Skeletal muscle cell (primary cell): ENCODE measurements around the gene PARVG.

ENCODE experiments used
- DNase-seq: peaks from one replicate; pipeline ENCODE4 v3.0.0-alpha.2; 2010; ENCODE audit warnings: low read depth
- H3K4me3 ChIP-seq: 2 replicates; pipeline ENCODE4 v1.5.1; 2011; ENCODE audit warnings: low read depth, mild to moderate bottlenecking, control low read depth, low read length, moderate library complexity

PARVG gene

GRCh38 chr22:44206696-44207095, 26.0 kb downstream of the PARVG start:
- DNase-seq: no peak
- H3K4me3 ChIP-seq: no peak overlapping the region

DNA sequence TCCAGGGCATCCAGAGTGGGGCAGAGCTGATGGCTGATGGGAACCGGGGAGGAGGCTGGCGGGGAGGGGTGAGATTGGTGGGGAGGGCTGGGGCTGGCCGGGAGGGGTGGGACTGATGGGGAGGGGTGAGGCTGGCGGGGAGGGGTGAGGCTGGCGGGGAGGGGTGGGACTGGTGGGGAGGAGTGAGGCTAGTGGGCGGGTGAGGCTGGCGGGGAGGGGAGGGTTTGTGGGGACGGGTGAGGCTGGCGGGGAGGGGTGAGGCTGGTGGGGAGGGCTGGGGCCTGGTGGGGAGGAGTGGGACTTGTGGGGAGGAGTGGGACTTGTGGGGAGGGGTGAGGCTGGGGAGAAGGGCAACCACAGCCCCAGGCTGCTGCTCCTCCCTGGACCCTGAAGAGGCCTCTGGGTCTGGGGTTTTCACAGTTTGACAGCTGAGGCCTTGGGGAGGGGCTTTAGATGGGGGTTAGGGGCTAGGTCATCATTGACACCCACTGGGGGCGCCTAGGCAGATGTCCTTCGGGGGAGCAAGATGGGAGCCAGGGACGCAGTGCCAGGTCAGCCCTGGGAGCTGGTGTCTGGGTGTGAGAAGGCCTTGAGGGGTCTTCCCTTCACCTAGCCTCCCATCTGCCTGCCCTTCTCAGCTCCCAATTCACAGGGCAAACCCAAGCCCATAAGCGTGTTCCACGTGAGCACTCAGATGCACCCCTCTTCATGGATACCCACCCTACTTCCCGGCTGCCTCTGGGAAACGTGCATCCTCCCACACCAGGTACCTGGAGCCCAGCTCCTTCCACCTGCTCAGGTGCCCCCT, 26.7 kb downstream of the PARVG start:
- DNase-seq: no peak
- H3K4me3 ChIP-seq: no peak overlapping the region

DNA sequence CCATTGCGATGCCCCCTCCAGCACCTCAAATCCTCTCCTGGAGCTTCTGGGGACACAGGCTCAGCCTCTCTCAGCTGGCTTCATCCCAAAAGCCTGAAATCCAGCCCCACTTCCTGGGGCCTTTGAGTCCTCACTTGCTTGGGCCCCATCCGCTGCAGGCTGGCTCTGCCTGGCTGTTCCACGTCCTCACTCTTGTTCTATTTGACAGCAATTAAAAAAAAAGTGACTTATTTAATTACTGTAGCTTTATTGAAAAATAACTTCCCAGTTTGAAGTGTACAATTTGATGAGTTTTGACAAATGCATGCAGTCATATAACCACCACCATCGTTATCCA, 27.2 kb downstream of the PARVG start:
- H3K4me3 ChIP-seq: no peak overlapping the region
- DNase-seq: no peak

DNA sequence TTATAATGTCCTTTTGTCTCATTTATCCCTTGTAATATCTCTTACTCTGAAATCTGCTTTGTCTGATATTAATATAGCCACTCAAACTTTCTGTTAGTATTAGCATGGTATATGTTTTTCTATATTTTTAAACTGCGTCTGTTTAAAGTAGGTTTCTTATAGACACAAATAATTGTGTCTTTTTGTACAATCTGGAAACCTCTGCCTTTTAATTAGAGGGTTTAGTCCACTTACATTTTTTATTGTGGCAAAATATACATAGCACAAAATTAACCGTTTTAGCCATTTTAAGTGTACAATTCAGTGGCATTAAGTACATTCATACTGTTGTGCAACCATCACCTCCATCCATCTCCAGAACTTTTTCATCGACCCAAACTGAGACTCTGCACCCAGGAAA, 28.6 kb downstream of the PARVG start:
- H3K4me3 ChIP-seq: no peak overlapping the region
- no peak for DNase-seq

GRCh38 chr22:44210722-44211121, 30.0 kb downstream of the PARVG start:
- DNase-seq: no peak

DNA sequence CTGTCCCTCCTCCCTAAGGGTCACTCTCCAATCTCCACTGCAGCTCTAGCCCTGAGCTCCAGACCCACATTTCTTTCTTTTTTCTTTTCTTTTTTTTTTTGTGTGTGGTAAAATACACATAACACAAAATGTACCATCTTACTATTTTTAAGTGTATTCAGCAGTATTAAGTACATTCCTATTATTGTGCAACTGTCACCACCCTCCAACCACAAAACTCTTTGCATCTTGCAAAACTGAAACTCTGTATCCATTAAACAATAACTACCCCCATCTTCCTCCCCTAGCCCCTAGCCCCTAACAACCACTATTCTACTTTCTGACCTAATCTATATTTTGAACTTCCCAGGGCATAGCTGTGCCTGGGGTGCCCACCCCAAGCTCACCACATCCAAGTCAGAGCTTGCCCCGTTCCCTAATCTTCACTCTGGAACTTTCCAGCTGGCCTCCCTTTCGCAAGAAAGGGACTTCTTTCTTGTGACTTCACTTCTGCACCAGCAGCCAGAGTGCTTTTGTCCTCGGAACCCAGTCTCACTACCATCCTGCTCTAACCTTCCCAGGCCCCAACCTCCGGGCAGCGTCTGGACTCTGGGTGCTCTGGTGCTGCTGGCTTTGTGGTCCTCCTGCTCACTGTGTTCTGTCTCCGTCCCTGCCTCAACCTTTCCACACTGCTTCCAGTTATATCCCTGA, 30.7 kb downstream of the PARVG start:
- DNase-seq: no peak
- no peak overlapping the region for H3K4me3 ChIP-seq

More at GRCh38 chr22:44210722-44211121, 30.0 kb downstream of the PARVG start:
- H3K4me3 ChIP-seq: no peak overlapping the region

GRCh38 chr22:44211946-44212930, 31.5 kb downstream of the PARVG start:
- no peak overlapping the region for H3K4me3 ChIP-seq
- no peak for DNase-seq

GRCh38 chr22:44212936-44213335, 32.2 kb downstream of the PARVG start:
- DNase-seq: no peak
- no peak overlapping the region for H3K4me3 ChIP-seq

GRCh38 chr22:44213489-44214043, 32.8 kb downstream of the PARVG start:
- no peak for DNase-seq
- H3K4me3 ChIP-seq: no peak overlapping the region

DNA sequence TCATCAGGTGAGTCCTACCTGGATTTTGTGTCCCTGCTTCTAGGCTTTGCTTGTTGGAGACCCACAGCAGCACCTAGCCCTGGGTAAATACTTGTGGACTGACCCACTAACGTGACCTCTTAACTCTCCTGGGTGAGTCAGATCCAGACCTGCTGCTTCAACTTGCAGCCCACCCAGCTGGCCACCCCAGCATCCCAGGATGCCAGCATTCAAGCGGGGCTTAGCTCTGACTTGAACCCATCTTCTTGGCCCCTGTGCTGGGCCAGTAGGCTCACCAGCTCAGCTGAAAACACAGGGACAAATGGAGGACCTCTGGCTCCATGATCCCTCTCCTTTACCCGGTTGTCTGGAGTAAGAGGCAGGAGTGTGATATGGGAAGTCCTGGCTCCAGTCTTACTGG, 33.5 kb downstream of the PARVG start:
- DNase-seq: no peak

GRCh38 chr22:44214764-44215163, 34.0 kb downstream of the PARVG start:
- H3K4me3 ChIP-seq: no peak overlapping the region

More for the DNA sequence above, 33.5 kb downstream of the PARVG start:
- H3K4me3 ChIP-seq: no peak overlapping the region

GRCh38 chr22:44215287-44215686, 34.6 kb downstream of the PARVG start:
- no peak overlapping the region for H3K4me3 ChIP-seq
- DNase-seq: no peak

More at GRCh38 chr22:44214764-44215163, 34.0 kb downstream of the PARVG start:
- no peak for DNase-seq

DNA sequence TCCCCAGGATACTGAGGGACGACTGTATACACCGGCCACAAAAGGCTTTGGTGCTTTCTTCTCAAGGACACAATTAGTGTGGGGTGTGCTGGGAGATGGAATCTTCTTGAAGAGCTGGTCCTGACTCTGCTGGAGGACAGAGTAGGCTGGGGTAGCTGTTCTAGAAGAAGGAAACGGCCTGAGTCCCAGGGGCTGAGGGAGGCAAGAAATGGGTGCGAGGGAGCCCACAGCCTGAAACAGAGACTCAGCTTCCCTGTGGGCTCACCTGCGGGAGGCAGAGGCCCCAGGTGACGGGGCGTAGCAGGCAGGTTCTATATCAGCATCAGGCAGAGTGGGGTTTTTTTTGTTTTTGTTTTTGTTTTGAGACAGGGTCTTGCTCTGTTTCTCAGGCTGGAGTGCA, 36.6 kb downstream of the PARVG start:
- DNase-seq: no peak

GRCh38 chr22:44218071-44218470, 37.3 kb downstream of the PARVG start:
- no peak overlapping the region for H3K4me3 ChIP-seq
- no peak for DNase-seq

More for the DNA sequence above, 36.6 kb downstream of the PARVG start:
- H3K4me3 ChIP-seq: no peak overlapping the region

- no peak overlapping the region for H3K4me3 ChIP-seq
- DNase-seq: no peak
Measured at GRCh38 chr22:44219101-44219870, 38.6 kb downstream of the PARVG start.

GRCh38 chr22:44220727-44221680, 40.3 kb downstream of the PARVG start:
- H3K4me3 ChIP-seq: no peak overlapping the region
- no peak for DNase-seq

DNA sequence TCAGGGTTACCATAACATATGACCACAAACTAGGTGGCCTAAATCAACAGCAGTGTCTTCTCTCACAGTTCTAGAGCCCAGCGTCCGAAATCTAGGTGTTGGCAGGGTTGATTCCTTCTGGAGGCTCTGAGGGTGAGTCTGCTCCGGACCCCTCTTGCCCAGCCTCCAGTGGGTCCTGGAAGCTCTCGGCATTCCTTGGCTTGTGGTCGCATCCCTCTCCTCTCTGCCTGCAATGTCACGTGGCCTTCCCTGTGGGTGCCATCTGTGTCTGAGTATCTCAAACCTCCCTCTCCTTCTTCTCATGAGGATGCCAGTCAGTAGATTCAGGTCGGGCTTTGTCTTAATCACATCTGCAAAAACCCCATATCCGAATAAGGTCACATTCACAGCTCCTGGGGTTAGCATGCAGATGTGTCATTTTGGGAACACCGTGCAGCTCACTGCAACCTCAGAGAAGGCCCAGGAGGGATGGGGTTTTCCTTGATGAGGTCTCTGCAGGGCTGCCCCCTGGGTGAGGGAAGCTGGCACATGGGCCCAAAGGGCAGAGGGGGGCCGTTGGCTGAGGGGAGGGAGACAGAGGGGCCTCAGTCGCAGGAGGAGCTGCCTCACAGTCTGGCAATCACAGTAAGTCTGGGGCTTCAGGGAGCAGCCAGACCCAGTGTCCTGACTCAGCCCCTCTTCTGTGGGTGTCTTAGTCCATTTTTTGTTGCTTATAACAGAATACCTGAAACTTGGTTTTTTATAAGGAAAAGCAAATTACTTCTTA, 41.2 kb downstream of the PARVG start:
- DNase-seq: no peak
- no peak overlapping the region for H3K4me3 ChIP-seq
